ENCODE results near the gene CCNB1IP1. TPM values are rescaled to one million over a fixed set of nuclear protein-coding genes. Genes with fewer than 3 reads are reported as not detected.

Gene CCNB1IP1
- total and polyA plus RNA-seq, 2 of the 4 experiments (the other 2 are of a cell fraction): 27.5 to 34.6 TPM

DNA sequence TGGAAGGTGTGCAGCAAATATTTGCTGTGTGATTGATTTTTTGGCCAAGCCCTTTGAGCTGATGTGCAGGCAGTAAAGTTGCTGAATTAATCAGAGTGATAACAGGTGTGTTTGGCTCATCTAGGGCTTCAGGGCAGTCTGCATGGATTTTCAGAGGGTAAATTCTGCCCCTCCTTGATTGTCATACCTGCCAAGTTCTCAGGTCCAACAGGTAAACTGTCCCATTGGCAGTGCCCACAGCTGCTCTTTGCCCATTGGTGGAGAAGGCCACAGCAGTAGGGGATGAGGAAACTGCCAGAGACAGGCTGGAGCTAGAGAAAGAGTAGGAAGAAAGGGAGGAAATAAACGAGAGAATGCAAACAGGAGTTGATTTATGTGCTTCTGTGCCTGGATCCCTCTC, 46.7 kb upstream of the CCNB1IP1 start:
- Histone ChIP-seq H3K27me3 (ENCODE audit: control insufficient read depth, insufficient read depth, low read length) (no peaks in the 10 kb centered on the region), H2AK9ac (replicated peaks; ENCODE audit: low read depth, low read length, poor library complexity) (no peak overlapping the region), H4K91ac (ENCODE audit: insufficient read depth, low read depth, low read length) (no peak overlapping the region), H2BK20ac (ENCODE audit: low read depth, low read length) (no peak overlapping the region), H3K27ac (ENCODE audit: insufficient read depth, low read length) (no peak overlapping the region), H3K36me3 (ENCODE audit: control insufficient read depth, insufficient read depth, low read length) (peaks cover 83% of the 10 kb centered on the region), H4K20me1 (ENCODE audit: insufficient read depth, low read length) (no peaks in the 10 kb centered on the region), H3K9ac (ENCODE audit: low read depth, low read length) (no peak overlapping the region), H2AFZ (replicated peaks; ENCODE audit: low read length, poor library complexity) (no peak overlapping the region), H3K4ac (ENCODE audit: low read depth, low read length) (no peak overlapping the region), H3K4me3 (ENCODE audit: insufficient read depth, low read depth, low read length) (no peak overlapping the region), H3K14ac (replicated peaks; ENCODE audit: low read depth, low read length) (no peak overlapping the region), H3K56ac (ENCODE audit: extremely low read depth, insufficient read depth, low read length) (no peak overlapping the region), H4K5ac (ENCODE audit: low read depth, low read length) (no peak overlapping the region), H2AK5ac (ENCODE audit: low read depth, low read length) (no peak overlapping the region), H2BK15ac (ENCODE audit: low read depth, low read length) (no peak overlapping the region), H2BK5ac (ENCODE audit: low read depth, low read length, poor library complexity, severe bottlenecking) (no peak overlapping the region), H3K18ac (ENCODE audit: low read depth, low read length) (no peak overlapping the region), H3K9me3 (ENCODE audit: control insufficient read depth, insufficient read depth, low read length) (no peaks in the 10 kb centered on the region), H3K79me1 (ENCODE audit: low read depth in 1 of 2, low read length in 2 of 2) (no peaks in the 10 kb centered on the region), H2BK120ac (ENCODE audit: low read depth, low read length) (no peak overlapping the region), H3K4me2 (ENCODE audit: low read depth, low read length) (no peak overlapping the region), H3K9me1 (ENCODE audit: insufficient read depth, low read length) (no peaks in the 10 kb centered on the region), H4K8ac (ENCODE audit: low read depth in 2 of 2, low read length in 2 of 2) (no peak overlapping the region), H3K23ac (ENCODE audit: low read depth, low read length) (no peak overlapping the region), H3K4me1 (ENCODE audit: control insufficient read depth, insufficient read depth, low read length) (no peaks in the 10 kb centered on the region)
- no peak for TF ChIP-seq CHD1 (IDR thresholded peaks at IDR 0.05; ENCODE audit: low read depth, low read length)
- POLR2A ChIA-PET (ENCODE audit: unreplicated experiment): no interaction called here
- BruUV-seq (replicated peaks): no TSS peak
- ATAC-seq (ENCODE audit: low read depth) (no peak), DNase-seq (no peak)
- dilution Hi-C loops (cut with HindIII; ENCODE audit: low sequenced_read_pairs, unreplicated experiment) (no loop called here), intact Hi-C loops (cut with micrococcal nuclease) (no loop called here), in situ Hi-C loops (cut with MboI; ENCODE audit: low sequenced_read_pairs) (no loop called here)
- no CpG with 5 or more reads among the region's 1 CpG for WGBS, 2 experiments (ENCODE audit: extremely low coverage in 2 of 2, insufficient read length in 1 of 2)
- CTCF ChIA-PET: no interaction called here

Data from IMR-90 (cell line).